ENCODE results near the gene GNG5.
A peak's percentile ranks its signal among the peaks of the same experiment; 100 is the strongest.
"Not testable (repeated sequence)": the region's sequence is repeated elsewhere in the genome, so short reads cannot be mapped to it uniquely, and the experiment has no call there.

GNG5 gene

DNA sequence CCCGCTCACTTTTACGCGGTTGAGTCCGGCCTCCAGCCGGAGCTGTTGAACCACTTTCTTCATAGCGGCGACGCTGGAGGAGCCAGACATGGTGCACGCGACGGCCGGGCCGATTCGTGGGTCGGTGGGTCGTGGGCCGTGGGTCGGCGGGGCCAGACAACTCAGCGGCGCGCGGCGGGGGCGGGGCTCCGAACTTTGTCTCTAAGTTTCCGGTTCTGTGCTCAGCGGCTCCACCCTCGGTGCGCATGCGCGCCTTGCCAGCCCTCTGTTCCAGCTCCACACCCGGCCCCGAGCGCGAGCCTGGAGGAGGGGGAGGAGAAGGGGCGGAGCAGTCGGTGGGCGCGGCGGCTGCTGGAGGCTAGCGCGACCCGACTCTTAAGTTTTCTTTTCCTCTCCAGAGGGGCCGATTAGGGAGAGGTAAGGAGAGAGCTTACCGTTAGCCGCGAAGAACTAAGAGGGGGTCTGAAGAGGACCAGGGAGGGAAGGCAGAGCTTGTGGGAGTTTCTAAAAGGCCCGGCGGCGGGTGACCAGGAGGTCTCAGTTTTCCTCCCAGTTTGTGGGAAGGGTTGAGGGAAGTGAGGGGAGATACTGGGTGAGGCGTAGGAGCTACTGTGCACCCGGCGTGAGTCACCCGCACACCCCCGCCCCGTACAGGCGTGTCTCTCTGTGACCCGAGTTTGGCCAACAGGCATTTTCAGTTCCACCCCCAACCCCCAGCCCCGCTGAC is at the start of gene GNG5, which contains the start of gene SPATA1:
Gene GNG5 (minus strand): TSS at position 580 of the 727 bp plus-strand sequence. CDS start 490 bp downstream, at position 90.
Gene SPATA1 (plus strand): TSS at position 385 of the 727 bp plus-strand sequence. CDS start 9,974 bp downstream, outside the sequence.
- peak; percentile 96 for DNase-seq (ENCODE audit: low read depth)

DNA sequence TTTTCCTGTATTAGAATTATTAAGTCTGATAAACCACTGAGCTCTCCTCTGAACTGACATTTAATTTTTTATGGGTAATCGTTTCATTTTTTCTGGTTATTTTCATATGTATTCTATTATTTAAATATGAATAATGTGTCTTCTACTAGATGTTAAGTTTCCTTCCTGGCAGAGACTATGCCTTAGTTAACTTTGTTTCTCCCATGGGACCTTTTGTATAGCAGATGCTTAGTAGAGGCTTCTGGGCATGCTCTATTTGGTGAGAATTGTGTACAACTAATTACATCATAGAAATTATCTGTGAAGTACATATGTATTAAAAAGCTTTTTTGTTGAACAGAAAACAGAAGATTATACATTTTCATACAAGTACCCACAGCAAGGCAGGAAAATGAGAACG is 44.4 kb upstream of the GNG5 start:
- no peak for DNase-seq (ENCODE audit: low read depth)

DNA sequence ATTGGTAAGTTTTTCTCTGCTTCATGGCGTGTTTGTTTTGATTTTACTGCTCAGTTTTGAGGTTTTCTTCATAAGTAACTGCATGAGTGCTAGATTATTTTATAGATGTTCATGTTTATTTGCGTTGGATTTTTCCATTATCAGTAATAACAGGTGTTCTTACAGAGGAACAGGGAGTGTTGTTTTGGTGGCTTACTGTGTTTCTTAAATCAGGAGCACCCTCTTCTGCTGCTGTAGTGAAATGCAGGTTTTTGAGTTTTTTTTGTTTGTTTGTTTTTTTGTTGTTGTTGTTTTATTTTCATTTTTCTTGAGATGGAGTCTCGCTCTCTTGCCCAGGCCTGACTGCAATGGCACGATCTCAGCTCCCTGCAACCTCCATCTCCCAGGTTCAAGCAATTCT is 35.3 kb upstream of the GNG5 start:
- DNase-seq (ENCODE audit: low read depth) = no peak

- no peak for DNase-seq (ENCODE audit: low read depth)
Observed at GRCh38 chr1:84540759-84541158, 34.4 kb upstream of the GNG5 start.

DNA sequence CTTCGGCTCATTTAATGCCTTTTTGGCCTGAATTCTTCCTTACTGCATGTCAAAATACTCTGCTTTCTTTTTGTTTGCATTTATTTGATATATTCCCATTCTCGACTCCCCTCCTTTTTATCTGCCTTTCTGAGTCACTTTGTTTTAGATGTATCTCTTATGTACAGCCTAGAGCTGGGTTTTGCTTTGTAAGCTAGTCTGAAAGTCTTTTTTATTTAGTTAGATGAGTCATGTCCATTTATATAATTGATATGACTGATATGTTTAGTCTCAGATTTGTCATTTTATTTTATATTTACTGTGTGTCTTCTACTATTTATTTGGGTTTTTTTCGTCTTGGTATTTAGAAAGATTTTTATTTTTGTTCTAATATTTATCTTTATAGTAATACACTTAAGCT is 33.6 kb upstream of the GNG5 start:
- no peak for DNase-seq (ENCODE audit: low read depth)

GRCh38 chr1:84538599-84538998 is 32.2 kb upstream of the GNG5 start:
- DNase-seq (ENCODE audit: low read depth) = no peak

- no peak for DNase-seq (ENCODE audit: low read depth)
Observed at GRCh38 chr1:84525779-84526178, 19.4 kb upstream of the GNG5 start.

DNA sequence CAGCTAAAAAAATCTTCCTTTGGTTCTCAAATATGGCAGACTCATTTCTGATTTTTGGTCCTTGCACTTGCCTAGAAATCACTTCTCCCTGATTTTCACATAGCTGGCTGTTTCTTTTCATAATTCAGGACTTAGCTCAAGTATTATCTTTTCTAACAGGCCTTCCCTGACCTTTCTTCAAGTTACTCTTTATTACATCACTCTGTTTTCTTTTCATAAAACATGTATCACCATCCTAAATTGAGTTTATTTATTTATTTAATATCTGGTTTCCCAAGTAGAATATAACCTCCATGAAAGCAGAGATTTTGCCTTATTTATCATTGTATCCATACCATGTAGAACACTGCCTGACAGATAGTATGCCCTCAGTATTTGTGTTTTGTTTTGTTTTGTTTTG is 18.2 kb upstream of the GNG5 start:
- no peak for DNase-seq (ENCODE audit: low read depth)

DNA sequence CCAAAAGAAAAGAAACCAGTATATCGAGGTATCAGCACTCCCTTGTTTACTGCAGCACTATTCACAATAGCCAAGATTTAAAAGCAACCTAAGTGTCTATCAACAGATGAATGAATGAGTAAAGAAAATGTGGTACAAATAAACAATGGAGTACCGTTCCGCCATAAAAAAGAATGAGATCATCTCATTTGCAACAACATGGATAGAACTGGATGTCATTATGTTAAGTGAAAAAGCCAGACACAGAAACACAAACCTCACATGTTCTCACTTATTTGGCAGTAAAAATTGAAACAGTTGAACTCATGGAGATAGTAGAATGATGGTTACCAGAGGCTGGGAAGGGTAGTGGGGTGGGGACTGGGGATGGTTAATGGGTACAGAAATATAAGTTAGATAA is 4.3 kb upstream of the GNG5 start:
- DNase-seq (ENCODE audit: low read depth) = no peak

DNA sequence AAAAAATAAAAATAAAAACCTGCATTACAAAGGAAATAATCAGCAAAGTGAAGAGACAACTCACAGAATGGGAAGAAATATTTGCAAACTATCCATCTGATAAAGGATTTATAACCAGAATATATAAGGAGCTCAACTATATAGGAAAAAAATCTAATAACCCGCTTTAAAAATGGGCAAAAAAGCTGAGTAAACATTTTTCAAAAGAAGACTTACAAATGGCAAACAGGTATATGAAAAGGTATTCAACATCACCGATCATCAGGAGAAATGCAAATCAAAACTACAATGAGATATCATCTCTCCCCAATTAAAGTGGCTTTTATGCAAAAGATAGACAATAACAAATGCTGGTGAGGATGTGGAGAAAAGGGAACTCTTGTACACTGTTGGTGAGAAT is 3.8 kb upstream of the GNG5 start:
- no peak for DNase-seq (ENCODE audit: low read depth)

GRCh38 chr1:84509029-84509428 is 2.6 kb upstream of the GNG5 start:
- no peak for DNase-seq (ENCODE audit: low read depth)

GRCh38 chr1:84508510-84508909 is 2.1 kb upstream of the GNG5 start:
- DNase-seq (ENCODE audit: low read depth) = no peak

DNA sequence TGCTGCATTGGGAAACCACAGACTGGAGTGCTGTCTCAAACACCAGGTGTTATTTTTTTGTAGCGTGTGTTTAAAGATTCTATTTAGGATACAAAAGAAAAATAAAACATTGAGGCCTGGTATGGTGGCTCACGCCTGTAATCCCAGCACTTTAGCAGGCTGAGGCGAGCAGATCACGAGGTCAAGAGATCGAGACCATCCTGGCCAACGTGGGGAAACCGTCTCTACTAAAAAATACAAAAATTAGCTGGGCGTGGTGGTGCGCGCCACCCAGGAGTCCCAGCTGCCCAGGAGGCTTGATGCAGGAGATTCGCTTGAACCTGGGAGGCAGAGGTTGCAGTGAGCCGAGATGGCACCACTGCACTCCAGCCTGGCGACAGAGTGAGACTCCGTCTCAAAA is 1.5 kb upstream of the GNG5 start:
- not testable (repeated sequence) for DNase-seq (ENCODE audit: low read depth)

GRCh38 chr1:84506729-84507453 is 510 bp upstream of the GNG5 start:
- no peak for DNase-seq (ENCODE audit: low read depth)

GRCh38 chr1:84505493-84506001 is 834 bp downstream of the GNG5 start:
- no peak for DNase-seq (ENCODE audit: low read depth)

DNA sequence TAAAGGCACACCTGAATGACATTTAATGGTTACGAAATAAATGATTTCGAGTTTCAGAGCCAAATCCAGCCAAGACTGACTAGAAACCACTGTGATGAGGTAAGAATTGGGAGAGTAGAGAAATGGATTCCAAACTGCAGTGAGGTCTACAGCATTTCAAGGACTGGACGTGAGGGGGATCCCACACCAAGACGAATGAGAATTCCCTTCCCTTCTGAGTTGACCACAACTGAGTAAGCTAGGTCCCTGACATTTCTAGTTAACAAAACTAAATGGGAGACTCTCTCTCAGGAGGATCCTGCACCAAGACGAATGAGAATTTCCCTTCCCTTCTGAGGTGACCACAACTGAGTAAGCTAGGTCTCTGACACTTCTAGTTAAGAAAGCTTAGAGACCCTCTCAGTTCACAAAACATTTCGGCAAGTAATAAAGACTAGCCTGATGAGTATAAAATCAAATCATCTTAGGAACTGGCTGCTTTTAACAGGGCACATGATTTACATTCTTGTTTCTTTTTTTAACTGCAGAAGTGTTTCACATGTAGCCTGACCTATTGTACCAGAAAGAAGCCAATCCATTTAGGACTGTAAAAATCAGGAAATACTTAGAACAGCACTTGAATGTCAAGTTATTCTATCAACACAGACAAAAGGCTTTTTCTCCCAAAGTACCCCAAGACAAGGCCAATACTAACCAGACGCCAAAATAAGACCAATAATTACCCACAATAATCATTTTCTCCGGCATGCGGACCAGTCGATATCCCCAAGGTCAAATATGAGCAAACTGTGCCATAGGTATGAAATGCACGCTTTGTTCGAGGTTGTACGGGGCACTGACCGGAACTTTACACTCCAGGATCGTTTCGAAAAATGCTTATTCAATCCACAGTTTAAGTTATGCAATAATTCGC is 1.5 kb downstream of the GNG5 start:
- no peak for DNase-seq (ENCODE audit: low read depth)

- no peak for DNase-seq (ENCODE audit: low read depth)
Observed at GRCh38 chr1:84502927-84503326, 3.5 kb downstream of the GNG5 start.

DNA sequence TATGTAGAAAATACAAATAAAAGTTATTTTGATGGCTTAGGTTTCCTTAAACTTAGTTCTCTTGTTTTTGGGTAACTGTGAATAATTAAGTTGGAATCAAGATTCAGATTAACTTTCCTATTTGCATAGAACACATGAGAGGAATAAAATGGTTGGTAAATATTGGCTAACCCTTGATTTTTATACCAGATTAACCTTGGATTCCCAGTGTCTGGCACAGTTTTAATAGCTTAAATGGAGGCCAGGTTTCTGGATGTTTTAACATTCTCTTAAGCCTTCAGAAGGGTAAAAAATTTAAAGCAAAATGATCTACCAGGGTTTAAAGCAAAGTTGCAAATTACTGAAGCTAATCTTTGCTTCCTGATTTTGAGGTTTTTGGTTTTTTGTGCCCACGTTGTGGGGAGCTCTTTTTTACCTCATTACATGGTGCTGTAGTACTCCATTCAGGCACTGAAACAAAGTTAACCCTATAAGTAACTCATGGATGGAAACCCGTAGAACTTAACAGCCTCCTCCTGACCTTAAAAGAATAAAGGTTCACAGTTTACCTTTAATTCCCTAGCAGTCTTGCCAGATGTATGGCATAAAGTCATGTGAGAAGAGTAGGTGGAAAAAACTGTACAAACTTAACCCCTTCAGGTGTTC is 8.6 kb downstream of the GNG5 start:
- no peak for DNase-seq (ENCODE audit: low read depth)

DNA sequence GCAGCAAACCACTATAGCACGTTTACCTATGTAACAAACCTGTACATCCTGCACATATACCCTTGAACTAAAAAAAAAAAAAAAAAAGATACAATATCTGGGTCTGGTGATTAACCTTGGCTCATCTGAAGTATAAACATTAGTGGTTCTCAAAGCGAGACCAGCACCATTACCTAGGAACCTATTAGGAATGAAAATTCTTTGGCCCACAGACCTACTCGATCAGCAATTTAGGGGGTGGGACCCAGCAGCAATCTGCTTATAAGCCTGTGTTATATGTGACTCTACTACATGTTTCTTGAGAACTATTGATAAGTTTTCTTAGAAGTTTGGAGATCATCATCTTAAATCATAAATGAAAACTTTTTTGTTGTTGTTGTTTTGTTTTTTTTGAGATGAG is 9.9 kb downstream of the GNG5 start:
- no peak for DNase-seq (ENCODE audit: low read depth)

DNA sequence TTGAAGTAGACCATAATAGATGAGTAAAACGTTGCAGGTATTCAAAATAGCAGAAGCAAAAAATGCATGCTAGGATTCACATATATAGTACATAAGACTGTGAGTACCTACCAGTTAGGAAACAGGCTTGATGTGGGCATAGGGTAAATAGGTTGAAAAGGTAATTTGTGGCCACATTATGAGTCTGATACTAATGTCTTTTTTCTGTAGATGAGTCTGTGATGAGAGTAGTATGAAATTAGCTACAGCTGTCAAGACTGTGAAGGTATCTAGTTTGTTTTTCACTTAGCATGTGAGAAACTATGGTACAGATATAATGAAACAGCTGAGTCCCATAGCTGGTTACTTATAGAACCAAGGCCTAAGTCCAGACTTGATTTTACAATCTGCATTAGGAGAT is 12.6 kb downstream of the GNG5 start:
- no peak for DNase-seq (ENCODE audit: low read depth)

DNA sequence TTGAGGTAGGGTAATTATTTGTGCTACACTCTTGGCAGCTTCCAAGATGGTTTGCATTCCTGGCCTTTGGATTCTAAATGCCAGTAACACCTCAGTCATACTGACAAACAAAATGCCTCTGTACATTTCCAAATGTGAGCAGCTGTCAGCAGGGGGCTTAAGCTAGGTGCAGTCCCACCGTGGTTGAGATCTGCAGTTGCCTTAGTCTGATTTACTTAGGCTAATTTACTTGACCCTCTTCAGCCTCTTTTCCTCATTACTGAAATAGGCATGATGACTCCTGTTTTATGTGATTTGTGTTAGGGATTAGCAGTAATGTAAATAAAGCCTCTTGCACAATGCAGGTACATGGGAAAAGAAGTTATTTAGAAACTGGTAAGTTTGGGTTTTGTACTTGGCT is 13.7 kb downstream of the GNG5 start:
- no peak for DNase-seq (ENCODE audit: low read depth)

GRCh38 chr1:84489766-84490165 is 16.6 kb downstream of the GNG5 start:
- DNase-seq (ENCODE audit: low read depth) = no peak

All from stimulated activated CD8-positive, alpha-beta memory T cell treated with anti-CD3 and anti-CD28 coated beads, Interleukin-12 subunit alpha, Interleukin-12 subunit beta, amount 100 ng/mL, for 4 hours (primary cell).